ENCODE measurements around the gene CENPE. TPM values are rescaled to one million over a fixed set of nuclear protein-coding genes. Genes with fewer than 3 reads are reported as not detected.
A peak's percentile ranks its signal among the peaks of the same experiment; 100 is the strongest.

CENPE gene
- total RNA-seq, 1 experiment from 2014 or later = 36.9 TPM

- no peak for DNase-seq (ENCODE audit: low read depth)
These were observed 72.0 kb downstream of the CENPE start for GRCh38 chr4:103126126-103126525.

- DNase-seq (ENCODE audit: low read depth) = no peak
These were observed 75.0 kb downstream of the CENPE start for GRCh38 chr4:103123114-103123513.

- DNase-seq (ENCODE audit: low read depth) = no peak
These were observed 80.0 kb downstream of the CENPE start for GRCh38 chr4:103118166-103118565.

GRCh38 chr4:103111598-103111997, 86.5 kb downstream of the CENPE start:
- DNase-seq (ENCODE audit: low read depth) = no peak

- DNase-seq (ENCODE audit: low read depth) = no peak
These were observed 89.6 kb downstream of the CENPE start for GRCh38 chr4:103108542-103108941.

- no peak for DNase-seq (ENCODE audit: low read depth)
These were observed 92.4 kb downstream of the CENPE start for GRCh38 chr4:103105558-103106356.

- no peak for DNase-seq (ENCODE audit: low read depth)
These were observed 93.3 kb downstream of the CENPE start for GRCh38 chr4:103104886-103105285.

- DNase-seq (ENCODE audit: low read depth) = no peak
These were observed 97.5 kb downstream of the CENPE start for GRCh38 chr4:103100691-103101090.

GRCh38 chr4:103099691-103100392, 98.3 kb downstream of the CENPE start, which contains the start of gene BDH2:
TSS of gene BDH2 (minus strand) at chr4:103099834. CDS start at chr4:103096254, 3,580 bp downstream.
- DNase-seq (ENCODE audit: low read depth) = peak; percentile 88

GRCh38 chr4:103098756-103099440, 99.2 kb downstream of the CENPE start:
- DNase-seq (ENCODE audit: low read depth) = no peak

GRCh38 chr4:103098341-103098740, 99.8 kb downstream of the CENPE start:
- no peak for DNase-seq (ENCODE audit: low read depth)

GRCh38 chr4:103097112-103097511, 101.0 kb downstream of the CENPE start:
- DNase-seq (ENCODE audit: low read depth) = no peak

- no peak for DNase-seq (ENCODE audit: low read depth)
These were observed 103.1 kb downstream of the CENPE start for GRCh38 chr4:103095080-103095479.

GRCh38 chr4:103092245-103092644, 105.9 kb downstream of the CENPE start:
- DNase-seq (ENCODE audit: low read depth) = no peak

GRCh38 chr4:103091601-103092223, 106.4 kb downstream of the CENPE start:
- peak; percentile 61 for DNase-seq (ENCODE audit: low read depth)

- DNase-seq (ENCODE audit: low read depth) = no peak
These were observed 108.7 kb downstream of the CENPE start for GRCh38 chr4:103089481-103089880.

GRCh38 chr4:103086551-103086950, 111.6 kb downstream of the CENPE start:
- DNase-seq (ENCODE audit: low read depth) = no peak

- no peak for DNase-seq (ENCODE audit: low read depth)
These were observed 112.5 kb downstream of the CENPE start for GRCh38 chr4:103085555-103086196.

- no peak for DNase-seq (ENCODE audit: low read depth)
These were observed 118.5 kb downstream of the CENPE start for GRCh38 chr4:103079621-103080020.

- no peak for DNase-seq (ENCODE audit: low read depth)
These were observed 121.3 kb downstream of the CENPE start, which contains the start of gene SLC9B2 for GRCh38 chr4:103076747-103077347. TSS of gene SLC9B2 (minus strand) at chr4:103076761. CDS start at chr4:103067550, 9,211 bp downstream.

Measured in RPMI7951 (cell line).